GM20000 (cell line): ENCODE results near the gene GRID1.

ENCODE experiments used
- DNase-seq: peaks from one replicate; pipeline ENCODE4 v3.0.0; 2012; ENCODE audit warnings: low spot score
- TF ChIP-seq, protein P1 (sequence below): IDR thresholded peaks from 2 replicates; pipeline ENCODE4 v1.5.1; 2012; ENCODE audit warnings: mild to moderate bottlenecking, control low read depth; ENCODE audit errors: extremely low read depth, missing control alignments

Gene GRID1

GRCh38 chr10:85789125-85789524 is 577.5 kb downstream of the GRID1 start:
- DNase-seq: no peak
- TF ChIP-seq, protein P1, sequence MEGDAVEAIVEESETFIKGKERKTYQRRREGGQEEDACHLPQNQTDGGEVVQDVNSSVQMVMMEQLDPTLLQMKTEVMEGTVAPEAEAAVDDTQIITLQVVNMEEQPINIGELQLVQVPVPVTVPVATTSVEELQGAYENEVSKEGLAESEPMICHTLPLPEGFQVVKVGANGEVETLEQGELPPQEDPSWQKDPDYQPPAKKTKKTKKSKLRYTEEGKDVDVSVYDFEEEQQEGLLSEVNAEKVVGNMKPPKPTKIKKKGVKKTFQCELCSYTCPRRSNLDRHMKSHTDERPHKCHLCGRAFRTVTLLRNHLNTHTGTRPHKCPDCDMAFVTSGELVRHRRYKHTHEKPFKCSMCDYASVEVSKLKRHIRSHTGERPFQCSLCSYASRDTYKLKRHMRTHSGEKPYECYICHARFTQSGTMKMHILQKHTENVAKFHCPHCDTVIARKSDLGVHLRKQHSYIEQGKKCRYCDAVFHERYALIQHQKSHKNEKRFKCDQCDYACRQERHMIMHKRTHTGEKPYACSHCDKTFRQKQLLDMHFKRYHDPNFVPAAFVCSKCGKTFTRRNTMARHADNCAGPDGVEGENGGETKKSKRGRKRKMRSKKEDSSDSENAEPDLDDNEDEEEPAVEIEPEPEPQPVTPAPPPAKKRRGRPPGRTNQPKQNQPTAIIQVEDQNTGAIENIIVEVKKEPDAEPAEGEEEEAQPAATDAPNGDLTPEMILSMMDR: no peak

DNA sequence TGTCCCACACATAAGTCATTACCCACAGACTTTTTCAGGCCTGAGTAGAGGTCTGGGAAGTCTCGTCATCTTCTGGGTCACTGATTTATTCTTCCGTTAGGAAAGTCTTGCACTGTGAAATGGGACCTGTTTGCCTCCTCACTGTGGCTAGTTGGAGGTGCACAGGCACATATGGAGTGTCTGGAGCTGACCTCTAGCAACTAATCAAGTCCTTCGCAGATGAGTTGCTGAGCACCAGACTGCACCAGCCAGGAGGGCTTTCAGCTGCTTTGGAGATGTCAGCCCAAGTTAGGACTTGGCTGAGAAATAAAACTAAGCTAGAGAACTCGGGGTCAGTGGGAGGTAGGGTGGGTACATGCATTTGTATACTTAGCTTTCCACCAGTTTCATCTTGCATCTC is 578.0 kb downstream of the GRID1 start:
- TF ChIP-seq, protein P1: no peak
- DNase-seq: no peak

- DNase-seq: no peak
- TF ChIP-seq, protein P1: no peak
Observed at GRCh38 chr10:85787881-85788280, 578.7 kb downstream of the GRID1 start.

DNA sequence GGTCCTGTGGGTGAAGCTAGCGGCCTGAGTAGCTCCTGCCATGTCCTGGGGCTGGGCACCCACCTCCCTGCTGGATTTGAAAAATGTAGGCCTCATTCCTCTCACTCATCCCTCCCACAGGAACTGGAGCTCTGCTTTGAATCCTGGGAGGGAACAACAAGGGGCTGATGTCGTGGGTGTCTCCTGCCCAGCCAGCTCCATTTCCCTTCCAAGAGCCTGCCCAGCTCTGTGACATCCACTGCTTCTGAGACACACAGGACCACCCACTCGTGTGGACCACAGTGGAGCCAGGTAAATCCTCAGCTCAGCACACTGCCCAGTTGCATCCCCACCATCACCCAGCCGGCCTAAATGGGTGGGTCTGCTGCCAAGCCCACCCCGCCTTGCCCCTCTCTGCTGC is 579.2 kb downstream of the GRID1 start:
- TF ChIP-seq, protein P1: no peak
- DNase-seq: no peak

- DNase-seq: no peak
- TF ChIP-seq, protein P1: no peak
Observed at GRCh38 chr10:85786401-85786899, 580.1 kb downstream of the GRID1 start.

DNA sequence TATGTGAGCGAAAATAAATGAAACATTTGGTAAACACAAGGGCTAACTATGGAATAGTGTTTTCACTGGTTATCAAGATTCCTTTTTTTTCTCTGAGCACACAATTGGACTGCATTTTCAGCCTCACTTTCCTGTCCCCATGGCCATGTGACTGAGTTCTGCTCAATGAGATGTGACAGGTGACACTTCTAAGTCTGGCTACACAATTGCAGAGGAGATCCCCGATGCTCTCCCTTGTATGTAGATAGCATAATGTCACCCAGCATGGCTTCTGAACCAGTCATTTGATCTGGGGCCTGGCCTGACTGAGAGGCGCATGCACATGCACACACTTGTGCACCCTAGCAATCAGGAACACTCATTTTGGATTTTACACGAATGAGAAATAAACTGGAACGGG is 581.8 kb downstream of the GRID1 start:
- DNase-seq: no peak

GRCh38 chr10:85781404-85781803 is 585.2 kb downstream of the GRID1 start:
- TF ChIP-seq, protein P1: no peak

More for the DNA sequence above, 581.8 kb downstream of the GRID1 start:
- TF ChIP-seq, protein P1: no peak

More at GRCh38 chr10:85781404-85781803, 585.2 kb downstream of the GRID1 start:
- DNase-seq: no peak
